Measurements from ENCODE around the gene RCVRN. TPM values are rescaled to one million over a fixed set of nuclear protein-coding genes. Genes with fewer than 3 reads are reported as not detected.

Gene RCVRN
- total RNA-seq, 3 donors from 2014 or later (not counting 1 experiment from before 2014, with no cell fraction given): 0.86 to 2.0 (median 1.7) TPM

GRCh38 chr17:9893411-9894012 lies 11.6 kb downstream of the RCVRN start:
- Histone ChIP-seq H3K4me3 (ENCODE audit: low read length) (no peak overlapping the region), H3K4me1 (ENCODE audit: control insufficient read depth, insufficient read depth, low read length) (no peaks in the 10 kb centered on the region), H3K9me3 (ENCODE audit: control insufficient read depth, insufficient read depth, low read length) (no peaks in the 10 kb centered on the region), H3K36me3 (ENCODE audit: control insufficient read depth, insufficient read depth, low read length) (no peaks in the 10 kb centered on the region), H3K27me3 (ENCODE audit: control insufficient read depth, insufficient read depth, low read length) (no peaks in the 10 kb centered on the region), H3K27ac (ENCODE audit: low read length) (no peak overlapping the region)
- no peak for TF ChIP-seq CTCF (IDR thresholded peaks at IDR 0.05)
- H3K27me3 Mint-ChIP-seq (ENCODE audit: low read depth in 2 of 2): peaks cover 10 to 21% of the 10 kb centered on the region in 2 donors
- no peak overlapping the region for H3K4me3 Mint-ChIP-seq
- H3K9me3 Mint-ChIP-seq: no peaks in the 10 kb centered on the region
- DNase-seq: no peak
- 79% methylated on average over 3 of the region's 3 CpGs for WGBS (ENCODE audit: insufficient coverage)
- H3K4me1 Mint-ChIP-seq: peaks cover 5 to 10% of the 10 kb centered on the region in 2 donors
- H3K27ac Mint-ChIP-seq: no peak overlapping the region
- no peaks in the 10 kb centered on the region for H3K36me3 Mint-ChIP-seq
- no peak for ATAC-seq
- intact Hi-C loops (cut with micrococcal nuclease): no loop called here

- H3K27me3 Mint-ChIP-seq (ENCODE audit: low read depth in 2 of 2): peaks cover 10 to 14% of the 10 kb centered on the region in 2 donors
- no peak overlapping the region for H3K27ac Mint-ChIP-seq
- DNase-seq (no peak), ATAC-seq (peak in 1 of 3 donors; percentile 43)
- peaks cover 0 to 6% of the 10 kb centered on the region in 2 donors for H3K4me1 Mint-ChIP-seq
- 37% methylated on average over 2 of the region's 2 CpGs for WGBS (ENCODE audit: insufficient coverage)
- intact Hi-C loops (cut with micrococcal nuclease): no loop called here
- no peaks in the 10 kb centered on the region for H3K27me3 ChIP-seq (ENCODE audit: control insufficient read depth, insufficient read depth, low read length)
- no peak overlapping the region for H3K4me3 ChIP-seq (ENCODE audit: low read length)
- no peaks in the 10 kb centered on the region for H3K9me3 Mint-ChIP-seq
- TF ChIP-seq CTCF (IDR thresholded peaks at IDR 0.05): peak; percentile 29
- no peak overlapping the region for H3K27ac ChIP-seq (ENCODE audit: low read length)
- H3K36me3 Mint-ChIP-seq: no peaks in the 10 kb centered on the region
- no peaks in the 10 kb centered on the region for H3K9me3 ChIP-seq (ENCODE audit: control insufficient read depth, insufficient read depth, low read length)
- no peaks in the 10 kb centered on the region for H3K4me1 ChIP-seq (ENCODE audit: control insufficient read depth, insufficient read depth, low read length)
- no peaks in the 10 kb centered on the region for H3K36me3 ChIP-seq (ENCODE audit: control insufficient read depth, insufficient read depth, low read length)
- H3K4me3 Mint-ChIP-seq: no peak overlapping the region
Observed at GRCh38 chr17:9890124-9890523, 14.9 kb downstream of the RCVRN start.

- H3K36me3 ChIP-seq (ENCODE audit: control insufficient read depth, insufficient read depth, low read length): no peaks in the 10 kb centered on the region
Observed at GRCh38 chr17:9887508-9887907, 17.6 kb downstream of the RCVRN start.

More at GRCh38 chr17:9887508-9887907, 17.6 kb downstream of the RCVRN start:
- no peaks in the 10 kb centered on the region for H3K9me3 ChIP-seq (ENCODE audit: control insufficient read depth, insufficient read depth, low read length)
- Mint-ChIP-seq H3K27me3 (ENCODE audit: low read depth in 2 of 2) (peaks cover 7 to 8% of the 10 kb centered on the region in 2 donors), H3K27ac (no peak overlapping the region), H3K4me1 (peaks cover 0 to 6% of the 10 kb centered on the region in 2 donors), H3K36me3 (peaks cover 10% of the 10 kb centered on the region), H3K9me3 (peaks cover 0 to 7% of the 10 kb centered on the region in 2 donors), H3K4me3 (no peak overlapping the region)
- intact Hi-C loops (cut with micrococcal nuclease): no loop called here
- H3K27me3 ChIP-seq (ENCODE audit: control insufficient read depth, insufficient read depth, low read length): no peaks in the 10 kb centered on the region
- H3K4me1 ChIP-seq (ENCODE audit: control insufficient read depth, insufficient read depth, low read length): no peaks in the 10 kb centered on the region
- DNase-seq (no peak), ATAC-seq (no peak)
- no peak overlapping the region for H3K4me3 ChIP-seq (ENCODE audit: low read length)
- 72% methylated on average over 8 of the region's 8 CpGs for WGBS (ENCODE audit: insufficient coverage)
- H3K27ac ChIP-seq (ENCODE audit: low read length): no peak overlapping the region
- TF ChIP-seq CTCF (IDR thresholded peaks at IDR 0.05): no peak
